Small intestine (tissue), 7 donors: ENCODE data around the gene MATN4. TPM values are rescaled to one million over a fixed set of nuclear protein-coding genes. Genes with fewer than 3 reads are reported as not detected.

Experiments
- DNase-seq, 2 donors: peaks; one replicate each; pipeline versions ENCODE4 v3.0.0 to v3.0.0-alpha.2; 2013
- FAIRE-seq: peaks from 2 replicates; lab custom pipeline; 2012; peaks lifted over from hg19 to GRCh38; lab: Jason Lieb, UNC
- H3K27ac ChIP-seq, 3 donors: one replicate each; pipeline ENCODE4 v1.5.1; 2013; ENCODE audit warnings: low read length in 2 of 3, mild to moderate bottlenecking in 2 of 3, control low read depth in 1 of 3, inconsistent platforms in 1 of 3, low read depth in 1 of 3, moderate library complexity in 1 of 3
- H3K27me3 ChIP-seq, 3 donors: one replicate each; pipeline ENCODE4 v1.6.1; 2013; ENCODE audit warnings: low read length in 3 of 3, inconsistent platforms in 1 of 3; ENCODE audit not compliant: control insufficient read depth in 3 of 3, insufficient read depth in 3 of 3
- H3K36me3 ChIP-seq, 3 donors: one replicate each; pipeline ENCODE4 v1.6.1; 2013; ENCODE audit warnings: low read length in 3 of 3, inconsistent platforms in 1 of 3, low read depth in 1 of 3, mild to moderate bottlenecking in 1 of 3, moderate library complexity in 1 of 3; ENCODE audit not compliant: control insufficient read depth in 3 of 3, insufficient read depth in 2 of 3
- H3K4me1 ChIP-seq, 3 donors: one replicate each; pipeline ENCODE4 v1.6.1; 2013; ENCODE audit warnings: low read length in 2 of 3, inconsistent platforms in 1 of 3, low read depth in 1 of 3, mild to moderate bottlenecking in 1 of 3, moderate library complexity in 1 of 3; ENCODE audit not compliant: control insufficient read depth in 3 of 3, insufficient read depth in 2 of 3
- H3K4me3 ChIP-seq, 3 donors: one replicate each; pipeline ENCODE4 v1.5.1; 2013; ENCODE audit warnings: low read length in 3 of 3, control low read depth in 1 of 3, inconsistent platforms in 1 of 3, low read depth in 1 of 3, mild to moderate bottlenecking in 1 of 3, moderate library complexity in 1 of 3
- H3K9me3 ChIP-seq, 2 donors: one replicate each; pipeline ENCODE4 v1.6.1; 2013; ENCODE audit warnings: low read depth in 1 of 2, low read length in 1 of 2; ENCODE audit not compliant: control insufficient read depth in 2 of 2, insufficient read depth in 1 of 2
- WGBS, 3 donors: extraction: QIAGEN DNeasy Blood & Tissue Kit; methylation state at CpG; one replicate each; pipeline ENCODE4 v1.1.7; 2013; 5-methylcytosine and 5-hydroxymethylcytosine counted together
- polyA plus RNA-seq, 4 donors: library from polyadenylated mRNA; stranded (reverse) in 3 of 4; unstranded in 1 of 4; fragments of 200-250 nt in 3 of 4; fragments of 120-200 nt in 1 of 4; gene quantifications; one replicate each; pipeline versions ENCODE4 v1.2.1 to v1.2.3, GENCODE V29; 2013
- donor health status: healthy with polysubstance abuse.
- donor health status: control.
- donor health status: control.
- donor health status: Bipolar disorder and iron deficiency.
- donor health status: healthy.

MATN4 gene
- polyA plus RNA-seq, 4 donors, result 0.07 TPM; not detected in 3

DNA sequence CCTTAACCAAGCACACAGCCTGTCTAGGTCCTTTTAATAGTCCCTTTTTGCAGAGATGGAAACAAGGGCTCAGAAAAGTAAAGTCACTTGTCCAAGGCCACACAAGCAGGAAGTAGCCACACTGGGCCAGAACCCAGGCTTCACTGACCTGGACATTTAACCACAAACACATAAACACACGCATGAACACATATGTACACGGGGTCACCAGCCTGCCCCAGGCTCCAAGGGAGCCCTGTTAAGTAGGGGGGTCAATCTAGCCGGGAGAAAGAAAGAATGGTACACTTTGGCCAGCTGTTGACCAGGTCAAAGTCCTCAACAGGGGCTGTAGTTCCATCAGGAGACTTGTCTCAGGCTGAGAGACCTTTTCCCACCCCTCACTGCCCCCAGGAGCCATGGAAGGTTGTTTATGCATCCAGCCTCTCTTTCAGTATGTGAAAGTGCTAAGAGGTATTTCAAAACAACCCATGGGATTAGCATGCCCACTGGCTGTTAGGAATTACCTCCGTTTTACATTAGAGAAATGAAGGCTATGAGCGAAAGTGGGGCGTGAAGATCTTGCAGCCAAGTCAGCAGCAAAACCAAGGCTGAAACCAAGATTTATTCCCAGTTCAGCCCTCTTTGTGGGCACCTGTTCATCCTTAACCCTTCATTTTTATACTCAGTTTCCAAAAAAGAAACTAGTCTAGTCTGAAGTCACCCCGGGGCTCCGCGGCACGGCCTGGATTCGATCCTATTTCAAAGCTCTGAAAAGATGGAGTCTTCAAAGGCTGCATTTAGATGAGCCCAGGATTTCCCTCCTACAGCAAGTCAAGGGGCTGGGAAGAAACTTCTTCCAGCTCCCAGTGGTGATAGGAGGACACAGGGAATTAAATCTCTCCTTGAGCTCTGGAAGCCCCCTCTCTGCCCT lies 30.3 kb upstream of the MATN4 start:
- Histone ChIP-seq H3K36me3 (peaks cover 4 to 70% (median 5%) of the 10 kb centered on the region in 3 donors), H3K27me3 (no peaks in the 10 kb centered on the region), H3K4me3 (peak overlapping the region in 1 of 3 donors; percentile 11), H3K4me1 (peaks cover 10 to 66% (median 14%) of the 10 kb centered on the region in 3 donors), H3K9me3 (no peaks in the 10 kb centered on the region), H3K27ac (peak overlapping the region; percentile 72 to 96 (median 87))
- FAIRE-seq (no peak), DNase-seq (peak in 1 of 2 donors; percentile 16)
- WGBS, 3 donors, result 36 to 73% (median 51%) methylated on average over 11 of the region's 11 CpGs

GRCh38 chr20:45337367-45338120 lies 29.4 kb upstream of the MATN4 start:
- no peak for FAIRE-seq

DNA sequence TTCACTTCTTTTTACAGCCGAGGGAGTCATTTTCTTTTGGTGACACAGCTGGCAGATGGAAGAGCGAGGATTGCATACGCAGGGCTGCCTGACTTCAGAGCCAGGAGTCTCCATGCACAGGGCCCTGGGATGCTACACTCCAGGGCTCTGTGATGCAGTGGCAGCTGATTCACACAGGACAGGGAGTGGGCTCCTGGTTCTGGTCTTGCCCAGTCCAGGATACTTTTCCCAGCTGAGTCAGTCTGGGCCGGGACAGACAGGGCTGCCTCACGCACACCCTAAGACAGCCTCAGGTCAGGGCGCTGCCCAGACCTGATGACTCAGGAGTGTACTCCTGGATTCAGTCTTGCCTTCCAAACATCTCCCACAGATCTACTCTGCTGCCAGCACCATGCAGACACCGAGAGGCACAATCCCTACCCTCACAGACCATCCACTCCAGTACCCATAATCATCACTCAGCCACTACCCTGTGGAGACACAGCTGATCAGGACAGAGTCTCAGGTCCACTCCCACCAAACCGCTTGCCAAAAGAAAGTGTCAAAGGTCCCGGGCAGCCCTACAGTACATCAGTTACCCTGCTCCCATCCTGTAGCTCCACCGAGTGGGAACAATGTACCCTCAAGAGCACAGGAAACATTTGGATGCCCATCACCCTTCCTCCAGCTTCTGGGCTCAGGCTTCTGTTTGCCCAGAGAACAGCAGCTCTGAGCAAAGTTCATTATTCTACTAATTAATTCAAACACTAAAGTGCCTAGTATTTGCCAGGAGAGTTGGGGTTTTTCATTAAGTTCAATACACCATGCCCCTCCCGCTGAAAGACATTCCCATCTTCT lies 28.6 kb upstream of the MATN4 start:
- Histone ChIP-seq H3K4me1 (peaks cover 10 to 52% (median 14%) of the 10 kb centered on the region in 3 donors), H3K4me3 (no peak overlapping the region), H3K27me3 (no peaks in the 10 kb centered on the region), H3K9me3 (no peaks in the 10 kb centered on the region), H3K27ac (peak overlapping the region; percentile 72 to 96 (median 87)), H3K36me3 (peaks cover 5 to 79% (median 8%) of the 10 kb centered on the region in 3 donors)
- DNase-seq, result peak; percentile 53 to 86
- no peak for FAIRE-seq
- WGBS, 3 donors, result 19 to 61% (median 37%) methylated on average over 11 of the region's 11 CpGs

More at GRCh38 chr20:45337367-45338120, 29.4 kb upstream of the MATN4 start:
- Histone ChIP-seq H3K9me3 (no peaks in the 10 kb centered on the region), H3K36me3 (peaks cover 5 to 78% (median 8%) of the 10 kb centered on the region in 3 donors), H3K4me3 (peak overlapping the region in 1 of 3 donors; percentile 11), H3K4me1 (peaks cover 10 to 60% (median 14%) of the 10 kb centered on the region in 3 donors), H3K27me3 (no peaks in the 10 kb centered on the region), H3K27ac (peak overlapping the region; percentile 72 to 96 (median 87))
- peak; percentile 58 to 81 for DNase-seq
- 14 to 44% (median 30%) methylated on average over 15 of the region's 15 CpGs for WGBS, 3 donors

DNA sequence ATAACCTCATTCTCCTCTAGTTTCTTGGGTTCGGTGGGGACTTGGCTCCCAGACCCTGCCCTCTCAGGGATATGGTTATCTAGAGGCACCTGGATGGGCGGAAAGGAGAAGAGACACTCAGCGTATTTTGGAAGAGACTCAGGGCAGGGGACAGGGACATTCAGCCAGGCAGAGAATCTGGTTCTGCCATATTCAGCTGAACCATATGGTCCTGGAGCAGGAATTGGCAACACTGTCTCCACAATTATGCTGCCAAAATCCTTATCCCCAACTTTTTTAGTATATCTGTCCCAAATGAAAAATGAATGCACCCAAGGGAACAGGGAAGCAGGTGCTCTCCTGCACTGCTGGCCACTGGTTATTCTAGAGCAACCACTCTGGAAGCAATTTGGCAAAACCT lies 22.4 kb upstream of the MATN4 start:
- peaks cover 9 to 69% (median 21%) of the 10 kb centered on the region in 3 donors for H3K36me3 ChIP-seq
- FAIRE-seq, result no peak
- no peak for DNase-seq

GRCh38 chr20:45329497-45330319 lies 21.6 kb upstream of the MATN4 start:
- Histone ChIP-seq H3K9me3 (no peaks in the 10 kb centered on the region), H3K36me3 (peaks cover 7 to 69% (median 20%) of the 10 kb centered on the region in 3 donors), H3K27ac (no peak overlapping the region), H3K4me3 (no peak overlapping the region), H3K27me3 (no peaks in the 10 kb centered on the region), H3K4me1 (no peaks in the 10 kb centered on the region)
- DNase-seq (no peak), FAIRE-seq (no peak)
- 51 to 74% (median 63%) methylated on average over 7 of the region's 7 CpGs for WGBS, 3 donors

More for the DNA sequence above, 22.4 kb upstream of the MATN4 start:
- H3K9me3 ChIP-seq, result no peaks in the 10 kb centered on the region
- 95 to 98% (median 95%) methylated on average over 3 of the region's 3 CpGs for WGBS, 3 donors
- no peak overlapping the region for H3K4me3 ChIP-seq
- no peak overlapping the region for H3K27ac ChIP-seq
- H3K4me1 ChIP-seq, result no peaks in the 10 kb centered on the region
- no peaks in the 10 kb centered on the region for H3K27me3 ChIP-seq

DNA sequence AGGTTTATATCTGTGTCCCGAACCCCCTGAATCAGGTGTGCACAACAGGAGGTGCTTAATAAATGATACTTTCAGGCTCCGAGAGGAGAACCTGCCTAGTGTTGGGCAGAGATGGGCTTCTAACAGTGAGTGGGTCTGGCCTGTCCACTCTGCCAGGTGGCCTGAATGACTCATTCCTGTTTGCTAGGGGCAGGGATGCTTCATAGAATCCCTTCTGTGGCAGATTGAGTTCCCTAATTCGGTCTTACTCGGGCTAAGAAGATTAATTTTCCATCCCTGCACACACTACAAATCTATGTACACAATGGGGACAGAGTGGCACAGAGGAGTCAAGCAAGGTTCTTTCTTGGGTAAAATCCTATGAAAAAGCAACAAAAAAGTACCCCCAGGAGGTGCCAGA lies 20.4 kb upstream of the MATN4 start:
- Histone ChIP-seq H3K27me3 (no peaks in the 10 kb centered on the region), H3K9me3 (no peaks in the 10 kb centered on the region), H3K4me1 (no peaks in the 10 kb centered on the region), H3K4me3 (no peak overlapping the region), H3K27ac (no peak overlapping the region), H3K36me3 (peaks cover 7 to 68% (median 20%) of the 10 kb centered on the region in 3 donors)
- 88 to 93% (median 93%) methylated on average over 4 of the region's 4 CpGs for WGBS, 3 donors
- DNase-seq, result no peak
- FAIRE-seq, result no peak

GRCh38 chr20:45325371-45325770 lies 17.3 kb upstream of the MATN4 start:
- Histone ChIP-seq H3K36me3 (peaks cover 7 to 43% (median 15%) of the 10 kb centered on the region in 3 donors), H3K4me3 (no peak overlapping the region), H3K27me3 (no peaks in the 10 kb centered on the region), H3K9me3 (no peaks in the 10 kb centered on the region), H3K4me1 (peaks cover 0 to 7% (median 0%) of the 10 kb centered on the region in 3 donors), H3K27ac (no peak overlapping the region)
- 62 to 72% (median 64%) methylated on average over 6 of the region's 6 CpGs for WGBS, 3 donors
- no peak for FAIRE-seq
- DNase-seq, result no peak
